ENCODE measurements around the gene ABHD17B.

GRCh38 chr9:71928376-71928775 is 17.4 kb upstream of the ABHD17B start:
- no peak for TF ChIP-seq CTCF (conservative IDR thresholded peaks at IDR 0.05)
- TF ChIP-seq EZH2 (IDR thresholded peaks at IDR 0.05; ENCODE audit: low read depth), result no peak
